Ovary (tissue), 9 donors: ENCODE data around the gene CEP126. TPM values are rescaled to one million over a fixed set of nuclear protein-coding genes. Genes with fewer than 3 reads are reported as not detected.

ENCODE experiments used
- DNase-seq, 5 donors: peaks; one replicate each; pipeline ENCODE4 v3.0.0-alpha.2; 2019 to 2020
- H3K27ac ChIP-seq, 2 donors: fragments of 200-600 bp; one replicate each; pipeline versions ENCODE4 v1.5.1 to v1.8.0; 2019 to 2022
- H3K27me3 ChIP-seq: fragments of 200-600 bp; one replicate; pipeline ENCODE4 v1.8.0; 2022
- H3K36me3 ChIP-seq: fragments of 200-600 bp; sonication (generic); one replicate; pipeline ENCODE4 v1.5.1; 2019
- H3K4me1 ChIP-seq: one replicate; pipeline ENCODE4 v1.8.1; 2013; ENCODE audit warnings: mild to moderate bottlenecking, moderate library complexity; ENCODE audit not compliant: insufficient read depth
- H3K4me3 ChIP-seq: fragments of 200-600 bp; sonication (generic); one replicate; pipeline ENCODE4 v1.5.1; 2017
- H3K9me3 ChIP-seq, 2 donors: fragments of 200-600 bp in 1 of 2; sonication (generic) in 1 of 2; one replicate each; pipeline versions ENCODE4 v1.5.1 to v1.8.1; 2013 to 2019; ENCODE audit warnings: mild to moderate bottlenecking in 1 of 2, moderate library complexity in 1 of 2
- EP300 ChIP-seq: sonication (generic); formaldehyde crosslinking; IDR thresholded peaks from one replicate; pipeline ENCODE4 v1.6.1; 2017; ENCODE audit warnings: antibody characterized with exemption
- POLR2A ChIP-seq: fragments of 450-650 bp; IDR thresholded peaks from one replicate; pipeline ENCODE4 v1.6.1; 2017; ENCODE audit warnings: antibody characterized with exemption, mild to moderate bottlenecking, moderate library complexity
- WGBS, 3 donors: extraction: QIAGEN DNeasy Blood & Tissue Kit in 1 of 3; methylation state at CpG; one replicate each; pipeline versions ENCODE4 v1.1.5 to v1.1.7; 2013 to 2017; 5-methylcytosine and 5-hydroxymethylcytosine counted together
- intact Hi-C, 4 donors: fragments of 100-400 bp; cut with DNase I; formaldehyde crosslinking; loops; one replicate each; pipeline versions ENCODE4 v1.11.0 to v1.15.1; 2022 to 2023
- polyA plus RNA-seq, 2 donors: library from polyadenylated mRNA; stranded (reverse); fragments of 200-250 nt in 1 of 2; fragments of 350-450 nt in 1 of 2; fragmentation: Illumina TruSeq in 1 of 2; extraction: RNeasy Lipid Tissue Mini Kit (QIAGEN cat#74804) in 1 of 2; gene quantifications; one replicate each; pipeline ENCODE4 v1.2.3, GENCODE V29; 2013 to 2014
- total RNA-seq, 7 donors: library from RNA; depleted of rRNA in 2 of 7; stranded (reverse); fragments of >200 nt in 2 of 7; fragmentation: NEBNext Ultra II Directional in 3 of 7; extraction: Animal tissue kit (Norgen Biotek cat#: 25700) in 3 of 7; gene quantifications; one replicate each; pipeline versions ENCODE4 v1.1.0 to v1.2.4, GENCODE V29; 2016 to 2023
- TF ChIP-seq, protein P1 (sequence below), 3 donors: fragments of 450-650 bp in 2 of 3; fragments of 200-600 bp in 1 of 3; IDR thresholded peaks; one replicate each; pipeline versions ENCODE4 v1.5.1 to v1.8.0; 2016 to 2022; ENCODE audit warnings: antibody characterized with exemption in 3 of 3, mild to moderate bottlenecking in 1 of 3
- donor health status: DM: no; HTN: no; CAD: no; lungs with moderate emphysema.
- donor health status: DM: no; HTN: no; CAD: no.
- donor health status: Bipolar disorder and iron deficiency.
- donor health status: DM: yes; HTN: yes; CAD: no.
- donor health status: DM: no; HTN: no; CAD: no.
- donor health status: DM: yes; HTN: yes; CAD: no.

Gene CEP126
- total and polyA plus RNA-seq, 9 donors, result 5.9 to 10.8 (median 9.4) TPM

DNA sequence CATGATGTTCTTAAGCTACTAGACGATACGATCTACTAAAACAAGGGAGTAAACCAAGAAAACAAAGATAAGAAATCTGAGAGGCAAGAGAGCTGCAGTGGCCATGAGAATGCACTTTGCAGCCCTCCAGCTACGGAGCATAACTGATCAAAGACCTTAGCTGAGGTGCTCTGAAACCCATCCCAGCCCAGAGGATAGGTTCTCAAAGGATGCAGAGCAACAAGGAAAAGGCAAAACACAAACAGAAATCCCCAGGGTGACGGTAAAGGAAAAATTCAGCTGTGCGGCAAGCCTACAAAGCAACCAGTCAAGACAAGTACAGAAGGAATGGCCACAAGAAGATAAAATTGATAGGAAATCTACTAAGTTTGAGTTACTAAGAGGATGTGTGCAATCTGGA lies 99.9 kb downstream of the CEP126 start:
- TF ChIP-seq, protein P1, sequence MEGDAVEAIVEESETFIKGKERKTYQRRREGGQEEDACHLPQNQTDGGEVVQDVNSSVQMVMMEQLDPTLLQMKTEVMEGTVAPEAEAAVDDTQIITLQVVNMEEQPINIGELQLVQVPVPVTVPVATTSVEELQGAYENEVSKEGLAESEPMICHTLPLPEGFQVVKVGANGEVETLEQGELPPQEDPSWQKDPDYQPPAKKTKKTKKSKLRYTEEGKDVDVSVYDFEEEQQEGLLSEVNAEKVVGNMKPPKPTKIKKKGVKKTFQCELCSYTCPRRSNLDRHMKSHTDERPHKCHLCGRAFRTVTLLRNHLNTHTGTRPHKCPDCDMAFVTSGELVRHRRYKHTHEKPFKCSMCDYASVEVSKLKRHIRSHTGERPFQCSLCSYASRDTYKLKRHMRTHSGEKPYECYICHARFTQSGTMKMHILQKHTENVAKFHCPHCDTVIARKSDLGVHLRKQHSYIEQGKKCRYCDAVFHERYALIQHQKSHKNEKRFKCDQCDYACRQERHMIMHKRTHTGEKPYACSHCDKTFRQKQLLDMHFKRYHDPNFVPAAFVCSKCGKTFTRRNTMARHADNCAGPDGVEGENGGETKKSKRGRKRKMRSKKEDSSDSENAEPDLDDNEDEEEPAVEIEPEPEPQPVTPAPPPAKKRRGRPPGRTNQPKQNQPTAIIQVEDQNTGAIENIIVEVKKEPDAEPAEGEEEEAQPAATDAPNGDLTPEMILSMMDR (IDR thresholded peaks at IDR 0.05), result no peak
- TF ChIP-seq POLR2A (no peak), EP300 (no peak)
- no peaks in the 10 kb centered on the region for H3K4me1 ChIP-seq
- no peak overlapping the region for H3K27ac ChIP-seq
- WGBS, 3 donors, result 77 to 86% (median 79%) methylated on average over 5 of the region's 5 CpGs
- intact Hi-C loops, result loop anchor here in 1 of 4 donors (5.0 kb wide), 1 partner anchor 152 kb away; no protein-coding TSS in a partner anchor
- H3K9me3 ChIP-seq, result no peaks in the 10 kb centered on the region
- no peak for DNase-seq
- H3K27me3 ChIP-seq, result no peaks in the 10 kb centered on the region
- H3K36me3 ChIP-seq, result no peaks in the 10 kb centered on the region
- H3K4me3 ChIP-seq, result no peak overlapping the region

GRCh38 chr11:102017026-102017425 lies 102.2 kb downstream of the CEP126 start:
- no peak for DNase-seq
- H3K27ac ChIP-seq, result no peak overlapping the region
- TF ChIP-seq, protein P1 (IDR thresholded peaks at IDR 0.05), result no peak
- no peak for TF ChIP-seq POLR2A
- no peak for TF ChIP-seq EP300
- H3K4me1 ChIP-seq, result no peaks in the 10 kb centered on the region
- intact Hi-C loops, result no loop called here
- WGBS, 3 donors, result 18 to 26% (median 21%) methylated on average over 3 of the region's 3 CpGs
- H3K4me3 ChIP-seq, result no peak overlapping the region
- no peaks in the 10 kb centered on the region for H3K27me3 ChIP-seq
- H3K9me3 ChIP-seq, result no peaks in the 10 kb centered on the region
- H3K36me3 ChIP-seq, result no peaks in the 10 kb centered on the region

- Histone ChIP-seq H3K4me3 (no peak overlapping the region), H3K4me1 (no peaks in the 10 kb centered on the region), H3K9me3 (no peaks in the 10 kb centered on the region), H3K27me3 (no peaks in the 10 kb centered on the region), H3K36me3 (no peaks in the 10 kb centered on the region), H3K27ac (no peak overlapping the region)
- DNase-seq, result no peak
- intact Hi-C loops, result no loop called here
- no peak for TF ChIP-seq POLR2A
- WGBS, 3 donors, result 76 to 81% (median 79%) methylated on average over 4 of the region's 4 CpGs
These were observed 111.4 kb downstream of the CEP126 start for GRCh38 chr11:102026217-102026616.

GRCh38 chr11:102026959-102027358 lies 112.1 kb downstream of the CEP126 start:
- TF ChIP-seq EP300 (no peak), POLR2A (no peak)
- TF ChIP-seq, protein P1 (IDR thresholded peaks at IDR 0.05), result no peak
- Histone ChIP-seq H3K27me3 (no peaks in the 10 kb centered on the region), H3K4me3 (no peak overlapping the region), H3K27ac (no peak overlapping the region), H3K9me3 (no peaks in the 10 kb centered on the region), H3K4me1 (no peaks in the 10 kb centered on the region), H3K36me3 (no peaks in the 10 kb centered on the region)
- 4 to 7% (median 6%) methylated on average over 2 of the region's 2 CpGs for WGBS, 3 donors
- intact Hi-C loops, result no loop called here
- no peak for DNase-seq

DNA sequence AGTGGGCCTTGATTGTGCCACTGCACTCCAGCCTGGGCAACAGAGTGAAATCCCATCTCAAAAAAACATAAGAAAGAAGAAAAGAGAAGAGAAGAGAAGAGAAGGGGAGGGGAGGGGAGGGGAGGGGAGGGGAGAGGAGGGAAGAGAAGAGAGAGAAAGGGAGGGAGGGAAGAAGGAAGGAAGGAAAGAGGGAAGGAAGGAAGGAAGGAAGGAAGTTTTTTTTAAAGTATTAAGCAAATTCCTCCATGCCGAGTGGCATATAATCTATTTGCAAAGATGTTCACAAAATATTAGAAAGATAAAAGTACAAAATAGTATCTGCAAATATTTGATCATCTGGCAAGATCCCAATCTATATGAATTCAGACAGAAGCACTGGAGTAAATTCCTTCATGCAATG lies 121.9 kb downstream of the CEP126 start:
- no peak for TF ChIP-seq EP300
- TF ChIP-seq, protein P1 (IDR thresholded peaks at IDR 0.05), result no peak
- no peak for TF ChIP-seq POLR2A
- 87 to 92% (median 89%) methylated on average over 1 of the region's 1 CpG for WGBS, 3 donors
- H3K27me3 ChIP-seq, result no peaks in the 10 kb centered on the region
- H3K9me3 ChIP-seq, result no peaks in the 10 kb centered on the region
- no peak overlapping the region for H3K4me3 ChIP-seq
- DNase-seq, result no peak
- no peaks in the 10 kb centered on the region for H3K36me3 ChIP-seq
- no peak overlapping the region for H3K27ac ChIP-seq
- intact Hi-C loops, result no loop called here
- no peaks in the 10 kb centered on the region for H3K4me1 ChIP-seq
